22Rv1 (cell line): ENCODE results near the gene SLC19A2.

ENCODE experiments used
- CTCF ChIP-seq: fragments of 450-650 bp; IDR thresholded peaks from 2 replicates; pipeline ENCODE4 v1.5.1; 2017; ENCODE audit warnings: mild to moderate bottlenecking
- ZFX ChIP-seq: fragments of 450-650 bp; IDR thresholded peaks from 2 replicates; pipeline ENCODE4 v1.6.1; 2017; ENCODE audit warnings: antibody characterized with exemption, borderline replicate concordance

- TF ChIP-seq CTCF = peak; percentile 51
- TF ChIP-seq ZFX = no peak
Observed at GRCh38 chr1:169485431-169486280, at the start of gene SLC19A2.
